Fibroblast of skin of back (primary cell): ENCODE results near the gene UBE2L6.
"Not testable (repeated sequence)": the region's sequence is repeated elsewhere in the genome, so short reads cannot be mapped to it uniquely, and the experiment has no call there.

Source experiments
- DNase-seq: peaks from one replicate; pipeline ENCODE4 v3.0.0-alpha.2; 2013

Gene UBE2L6

DNA sequence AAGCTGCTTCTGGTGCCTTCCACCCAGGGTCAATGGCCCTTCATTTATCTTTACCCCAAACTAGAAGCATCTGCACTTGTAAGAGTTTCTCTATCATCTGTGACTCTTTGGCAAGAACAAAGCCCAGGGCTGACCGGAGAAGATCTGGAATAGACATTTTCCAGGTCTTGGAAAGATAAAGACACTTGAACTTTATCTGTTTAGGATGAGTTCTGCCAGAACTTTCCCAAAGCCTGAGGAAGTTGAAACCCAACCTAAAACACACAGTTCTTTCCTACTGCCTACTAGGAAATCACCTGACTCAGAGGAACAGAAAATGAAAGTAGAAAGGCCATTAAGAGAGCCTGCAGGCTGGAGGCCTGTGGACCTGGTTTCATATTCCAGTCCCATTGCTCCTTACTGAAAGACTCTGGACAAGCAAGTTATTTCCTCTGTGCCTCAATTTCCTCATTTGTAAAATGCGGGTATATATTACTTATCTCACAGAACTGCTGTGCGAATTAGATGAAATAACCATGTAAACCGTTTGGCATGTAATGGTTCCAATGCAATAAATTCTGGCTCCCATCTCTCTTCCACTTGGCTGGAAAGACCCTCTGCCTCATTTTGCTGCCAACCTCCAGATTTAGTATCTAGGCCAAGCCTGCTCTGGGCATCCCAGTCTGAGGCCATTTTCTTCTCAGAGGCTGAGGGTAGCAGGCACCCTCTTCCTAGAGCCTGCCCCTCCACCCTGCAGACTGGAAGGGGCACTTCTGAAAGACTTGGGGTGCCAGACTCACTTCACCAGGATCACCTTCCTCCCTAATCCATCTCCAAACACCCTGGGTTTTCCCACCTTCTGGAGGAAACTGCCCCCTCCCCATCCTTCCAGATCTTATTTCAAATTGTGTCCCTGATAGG lies 1.2 kb downstream of the UBE2L6 start:
- DNase-seq: no peak

DNA sequence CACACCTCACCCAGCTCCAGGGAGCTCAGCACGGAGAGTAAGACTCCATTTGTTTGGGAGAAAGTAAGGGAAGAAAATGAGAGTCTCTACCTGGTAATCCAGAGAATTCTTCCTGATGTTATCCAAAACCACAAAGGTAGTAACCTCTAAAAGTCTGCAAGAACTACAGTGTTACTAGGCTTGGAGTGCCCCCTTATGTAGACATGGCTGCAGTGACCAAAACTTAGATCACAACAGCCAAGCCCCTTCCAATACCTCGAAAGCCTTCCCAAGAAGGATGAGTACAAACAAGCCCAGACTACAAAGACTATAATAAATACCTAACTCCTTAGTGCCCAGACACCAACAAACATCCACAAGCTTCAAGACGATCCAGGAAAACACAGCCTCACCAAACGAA lies 4.9 kb downstream of the UBE2L6 start:
- DNase-seq: no peak

DNA sequence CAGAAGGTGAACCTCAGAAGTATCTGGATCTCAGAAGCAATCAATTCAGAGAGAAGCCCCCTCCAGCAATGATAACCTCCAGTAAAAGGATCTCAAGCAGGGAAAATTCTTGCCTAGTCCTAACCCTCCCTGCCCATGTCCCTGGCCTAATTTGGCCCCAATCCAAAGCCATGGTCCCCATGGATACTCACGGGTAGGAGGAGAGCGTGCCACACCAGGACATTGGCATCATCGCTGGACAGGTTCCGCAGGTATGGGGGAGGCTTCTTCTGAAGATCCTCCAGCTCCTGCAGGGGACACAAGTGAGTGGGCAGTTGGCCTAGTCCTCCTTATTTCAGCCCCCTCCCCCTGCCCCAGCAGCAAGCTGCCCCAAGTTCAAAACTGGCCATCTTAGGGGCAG lies 7.3 kb downstream of the UBE2L6 start:
- DNase-seq: no peak

DNA sequence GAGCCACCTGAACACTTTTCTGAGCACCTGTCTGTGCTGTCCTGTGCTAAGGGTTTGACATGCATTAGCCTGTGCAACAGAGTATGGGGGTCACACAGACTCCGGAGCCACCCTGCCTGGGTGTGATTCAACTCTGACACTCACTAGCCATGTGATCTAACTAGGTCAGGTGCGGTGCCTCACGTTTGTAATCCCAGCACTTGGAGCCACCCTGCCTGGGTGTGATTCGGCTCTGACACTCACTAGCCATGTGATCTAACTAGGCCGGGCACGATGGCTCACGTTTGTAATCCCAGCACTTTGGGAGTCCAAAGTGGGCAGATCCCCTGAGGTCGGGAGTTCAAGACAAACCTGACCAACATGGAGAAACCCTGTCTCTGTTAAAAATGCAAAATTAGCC lies 11.4 kb downstream of the UBE2L6 start:
- no peak for DNase-seq

DNA sequence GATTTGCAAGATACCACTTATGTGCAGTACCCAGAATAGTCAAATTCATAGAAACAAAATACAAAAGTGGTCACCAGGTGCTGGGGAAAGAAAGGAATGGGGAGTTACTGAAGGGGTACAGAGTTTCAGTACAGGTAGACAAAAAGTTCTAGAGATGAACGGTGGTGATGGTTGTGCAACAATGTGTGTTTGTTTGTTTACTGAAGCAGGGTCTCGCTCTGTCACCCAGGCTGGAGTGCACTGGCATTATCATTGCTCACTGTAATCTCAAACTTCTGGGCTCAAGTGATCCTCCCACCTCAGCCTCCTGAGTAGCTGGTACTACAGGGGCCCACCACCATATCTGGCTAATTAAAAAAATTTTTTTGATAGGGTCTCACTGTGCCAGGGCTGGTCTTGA lies 12.1 kb downstream of the UBE2L6 start:
- no peak for DNase-seq

DNA sequence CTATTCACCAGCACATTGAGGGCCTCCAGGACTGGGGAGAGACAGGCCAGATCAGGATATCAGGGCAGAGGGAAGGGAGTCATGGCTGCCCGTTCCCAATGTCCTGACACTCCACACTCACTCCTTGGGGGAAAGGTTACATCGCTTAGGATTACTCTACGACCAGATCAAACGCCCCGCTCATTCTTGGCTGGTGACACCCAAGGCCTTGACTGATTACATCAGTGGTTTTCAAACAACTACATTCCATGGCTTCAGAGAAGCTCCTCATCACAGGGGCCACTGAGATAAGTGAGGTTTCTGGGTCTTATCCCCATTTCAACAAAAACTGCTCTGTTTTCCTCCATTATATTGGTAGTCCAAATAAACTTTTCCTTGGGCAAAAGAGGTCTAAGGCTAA lies 15.0 kb downstream of the UBE2L6 start:
- no peak for DNase-seq

DNA sequence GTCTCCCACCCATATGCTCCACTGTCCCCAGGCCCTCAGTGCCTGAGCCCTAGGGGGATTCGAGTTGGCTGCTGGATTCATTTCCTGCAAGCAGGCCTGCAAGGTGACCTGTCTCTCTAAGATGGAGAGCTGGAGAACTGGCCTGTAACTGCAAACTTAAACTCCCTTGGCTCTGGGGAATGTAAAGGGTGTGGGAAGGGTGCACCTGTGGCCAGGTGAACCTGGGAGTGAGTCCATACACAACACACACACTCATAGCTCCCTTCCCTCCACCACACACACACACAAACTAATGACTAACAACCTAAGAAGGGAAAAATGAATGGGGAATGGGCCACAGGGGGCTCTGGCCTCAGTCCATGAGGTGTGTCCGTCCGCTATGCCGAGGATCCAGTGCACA lies 15.5 kb downstream of the UBE2L6 start:
- DNase-seq: no peak

DNA sequence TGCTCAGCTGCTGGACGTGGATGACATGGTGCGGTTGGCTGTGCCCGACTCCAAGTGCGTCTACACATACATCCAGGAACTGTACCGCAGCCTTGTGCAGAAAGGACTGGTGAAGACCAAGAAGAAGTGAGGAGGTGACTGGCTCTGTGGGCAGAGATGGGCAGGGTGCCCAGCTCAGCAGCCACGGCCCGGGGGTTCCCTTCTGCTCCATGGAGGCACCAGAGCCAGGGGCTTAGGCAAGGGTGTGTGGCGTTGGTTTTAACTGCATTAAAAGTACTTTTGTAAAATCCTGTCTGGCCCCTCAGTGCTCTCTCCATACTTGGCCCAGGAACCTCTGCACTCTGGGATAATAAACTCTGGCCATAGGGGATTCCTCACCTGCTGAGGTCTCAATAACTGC lies 17.5 kb downstream of the UBE2L6 start:
- no peak for DNase-seq

DNA sequence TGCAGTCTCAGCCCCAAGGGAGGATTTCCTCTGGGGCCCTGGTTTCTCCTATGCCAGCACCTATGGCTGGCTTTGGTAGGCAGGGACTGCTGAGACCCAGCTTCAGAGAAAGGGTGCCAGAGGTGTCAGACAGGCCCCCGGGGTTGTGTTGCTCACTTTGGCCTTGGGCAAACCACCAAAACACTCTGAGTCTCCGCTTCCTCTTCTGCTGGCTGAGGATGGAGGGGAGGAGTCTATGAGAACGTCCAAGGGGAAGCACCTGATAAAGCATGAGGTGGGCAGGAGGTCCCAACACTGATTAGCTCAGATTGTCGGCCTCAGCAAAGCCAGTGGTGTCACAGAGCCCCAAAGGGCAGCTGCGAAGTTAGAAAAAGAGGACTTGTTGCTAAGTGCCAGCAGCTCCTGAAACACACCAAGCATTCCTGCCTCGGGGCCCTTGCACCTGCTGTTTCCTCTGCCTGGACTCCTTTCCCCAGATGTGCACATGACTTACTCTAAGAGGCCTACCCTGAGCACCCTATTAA lies 19.6 kb downstream of the UBE2L6 start:
- DNase-seq: no peak

DNA sequence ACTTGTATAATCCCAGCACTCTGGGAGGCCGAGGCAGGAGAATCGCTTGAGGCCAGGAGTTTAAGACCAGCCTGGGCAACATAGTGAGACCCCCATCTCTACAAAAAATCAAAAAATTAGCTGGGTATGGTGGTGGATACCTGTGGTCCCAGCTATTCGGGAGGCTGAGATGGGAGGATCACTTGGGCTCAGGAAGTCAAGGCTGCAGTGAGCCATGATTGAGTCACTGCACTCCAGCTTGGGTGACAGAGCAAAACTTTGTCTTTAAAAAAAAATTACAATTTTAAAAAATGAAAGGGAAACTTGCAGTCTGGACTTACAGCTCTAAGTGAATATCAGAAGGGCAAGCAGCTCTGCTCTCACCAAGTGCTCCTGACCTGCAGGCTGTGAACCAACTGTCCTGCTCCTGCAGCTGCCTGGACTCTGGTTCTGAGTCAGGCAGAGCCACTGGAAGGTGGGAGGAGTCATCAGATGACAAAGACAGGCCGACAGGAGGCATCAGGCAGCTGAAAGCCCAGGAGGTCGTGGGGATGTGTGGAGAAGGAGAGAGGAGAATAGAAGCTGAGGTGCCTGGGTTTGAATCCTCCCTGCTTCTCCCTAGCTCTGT lies 20.5 kb downstream of the UBE2L6 start:
- peak; percentile 38 for DNase-seq

DNA sequence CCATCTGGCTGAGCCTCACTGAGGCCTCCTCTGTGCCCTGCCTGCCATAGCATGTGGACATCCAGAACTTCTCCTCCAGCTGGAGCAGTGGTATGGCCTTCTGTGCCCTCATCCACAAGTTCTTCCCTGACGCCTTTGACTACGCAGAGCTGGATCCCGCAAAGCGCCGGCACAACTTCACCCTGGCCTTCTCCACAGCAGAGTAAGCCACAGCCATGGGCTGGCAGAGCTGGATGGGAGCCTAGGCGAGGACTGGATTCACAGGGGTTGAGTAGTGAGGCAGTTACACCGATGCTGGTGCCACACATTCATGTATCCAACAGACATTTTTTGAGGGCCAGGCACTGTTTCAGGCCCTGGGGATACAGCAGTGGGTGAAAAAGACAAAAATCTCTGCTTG lies 21.0 kb downstream of the UBE2L6 start:
- DNase-seq: no peak

DNA sequence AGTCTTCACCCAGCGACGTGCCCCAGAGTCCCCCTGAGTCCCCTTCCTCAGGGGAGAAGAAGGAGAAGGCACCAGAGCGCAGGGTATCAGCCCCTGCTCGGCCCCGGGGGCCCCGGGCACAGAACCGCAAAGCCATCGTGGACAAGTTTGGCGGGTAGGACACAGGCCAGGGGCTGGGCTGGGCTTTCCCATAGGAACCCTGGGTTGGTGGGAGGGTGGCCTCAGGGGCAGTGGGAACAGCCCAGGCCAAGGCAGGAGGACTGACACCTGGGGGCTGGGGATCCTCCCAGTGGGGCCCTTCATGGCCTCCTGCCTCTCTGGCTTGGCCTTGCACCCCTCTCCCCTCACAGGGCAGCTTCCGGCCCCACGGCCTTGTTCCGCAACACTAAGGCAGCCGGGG lies 21.6 kb downstream of the UBE2L6 start:
- DNase-seq: no peak

DNA sequence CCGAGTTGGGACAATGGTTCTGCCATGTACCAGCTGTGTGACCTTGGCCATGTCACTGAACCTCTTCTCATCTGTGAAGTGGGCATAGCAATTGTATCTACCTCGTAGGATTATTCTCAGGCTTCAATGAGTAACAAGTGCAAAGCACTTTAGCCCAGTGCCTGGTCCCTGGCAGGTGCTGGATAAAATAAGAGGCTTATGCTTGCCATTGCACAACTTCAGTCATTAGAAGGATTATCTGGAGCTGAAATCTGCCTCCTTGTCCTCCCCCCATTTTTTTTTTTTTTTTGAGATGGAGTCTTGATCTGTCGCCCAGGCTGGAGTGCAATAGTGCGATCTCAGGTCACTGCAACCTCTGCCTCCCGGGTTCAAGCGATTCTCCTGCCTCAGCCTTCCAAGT lies 22.9 kb downstream of the UBE2L6 start:
- no peak for DNase-seq

DNA sequence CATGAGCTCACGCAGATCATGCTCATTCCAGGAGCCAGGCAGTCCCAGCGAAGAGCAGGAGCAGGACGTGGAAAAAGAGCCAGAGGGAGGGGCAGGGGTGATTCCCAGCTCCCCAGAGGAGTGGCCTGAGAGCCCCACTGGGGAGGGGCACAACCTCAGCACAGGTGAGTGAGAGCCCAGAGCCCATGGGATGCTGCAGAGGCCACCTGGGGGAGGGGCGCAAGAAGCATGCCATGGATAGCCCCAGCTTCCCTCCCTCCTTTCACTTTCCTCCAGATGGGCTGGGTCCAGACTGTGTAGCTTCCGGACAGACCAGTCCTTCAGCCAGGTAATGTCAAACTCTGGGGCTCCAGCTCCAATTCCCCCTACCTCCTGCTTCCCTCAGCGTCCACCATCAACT lies 23.9 kb downstream of the UBE2L6 start:
- DNase-seq: no peak

DNA sequence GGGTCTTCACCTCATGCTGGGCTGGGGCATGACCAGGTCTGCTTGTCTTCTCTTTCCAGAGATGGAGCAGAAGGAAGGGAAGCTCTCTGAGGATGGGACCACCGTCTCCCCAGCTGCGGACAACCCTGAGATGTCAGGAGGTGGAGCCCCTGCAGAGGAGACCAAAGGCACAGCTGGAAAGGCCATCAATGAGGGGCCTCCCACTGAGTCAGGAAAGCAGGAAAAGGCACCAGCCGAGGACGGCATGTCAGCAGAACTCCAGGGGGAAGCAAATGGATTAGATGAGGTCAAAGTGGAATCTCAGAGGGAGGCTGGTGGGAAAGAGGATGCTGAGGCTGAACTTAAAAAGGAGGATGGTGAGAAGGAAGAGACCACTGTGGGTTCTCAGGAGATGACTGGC lies 24.9 kb downstream of the UBE2L6 start:
- no peak for DNase-seq

DNA sequence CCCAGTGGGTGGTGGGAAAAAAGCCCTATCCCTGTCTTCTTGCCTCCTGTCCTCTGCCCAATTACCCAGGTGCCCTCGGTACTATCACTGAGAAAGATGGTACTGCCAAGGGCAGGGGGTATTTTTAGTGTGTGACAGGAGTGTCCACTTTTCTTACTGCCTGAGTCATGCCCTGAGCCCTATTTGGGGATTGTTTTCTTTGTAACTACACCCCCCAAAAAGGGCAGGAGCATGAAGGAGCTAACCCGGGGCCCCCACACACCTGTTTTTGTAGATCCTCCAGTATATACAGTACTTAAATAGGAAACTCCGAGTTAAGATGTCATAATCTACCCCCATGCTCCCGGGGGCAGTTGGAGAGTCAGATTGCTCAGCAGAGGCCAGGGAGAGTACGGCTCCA lies 26.3 kb downstream of the UBE2L6 start:
- DNase-seq: no peak

DNA sequence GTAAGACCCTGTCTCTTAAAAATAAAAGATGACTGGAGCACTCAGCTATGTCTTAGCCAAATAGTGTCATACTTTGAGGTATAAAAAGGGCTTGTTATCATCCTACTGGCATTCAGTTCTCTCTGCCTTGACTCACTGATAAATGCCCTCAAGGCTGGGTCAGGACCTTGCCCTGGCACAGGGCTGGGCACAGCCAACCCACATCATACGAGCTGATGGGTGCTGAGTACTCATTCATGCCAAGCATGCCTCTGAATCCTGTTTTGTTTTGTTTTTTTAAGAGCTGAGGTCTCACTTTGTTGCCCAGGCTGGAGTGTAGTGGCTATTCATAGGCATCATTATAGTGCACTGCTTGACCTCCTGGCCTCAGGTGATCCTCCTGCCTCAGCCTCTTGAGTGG lies 28.1 kb downstream of the UBE2L6 start:
- peak; percentile 18 for DNase-seq

DNA sequence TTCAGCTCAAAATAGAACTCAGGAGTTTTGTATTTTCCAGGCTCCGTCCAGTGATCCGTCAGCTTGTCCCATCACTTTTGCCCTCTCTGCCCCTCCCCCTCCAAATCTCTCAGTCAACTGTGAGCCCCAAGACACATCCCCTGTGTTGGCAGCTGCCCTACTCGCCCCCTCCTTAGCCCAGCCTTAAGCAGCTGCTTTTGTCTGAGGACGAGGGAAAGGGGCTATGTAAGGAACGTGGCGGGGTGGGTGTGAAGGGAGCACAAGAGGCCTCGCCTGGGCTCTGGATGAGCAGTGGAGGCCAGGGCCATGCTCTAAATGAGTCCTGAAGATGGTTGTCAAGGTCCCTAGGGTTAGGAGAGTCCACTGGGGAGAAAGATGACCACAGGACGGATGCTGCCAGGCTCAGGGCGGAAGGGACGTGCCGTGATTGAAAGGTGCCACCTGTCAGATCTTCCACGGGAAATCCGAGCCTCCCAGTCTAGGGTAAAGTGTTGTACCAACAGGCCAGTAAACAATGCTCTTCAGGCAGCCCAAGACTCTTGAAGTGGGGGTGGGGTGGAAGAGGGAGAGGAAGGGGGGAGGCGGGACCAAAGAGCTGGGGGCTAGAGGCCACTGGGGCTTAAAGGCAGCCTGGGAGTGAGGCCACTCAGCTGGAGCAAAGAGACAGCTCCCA lies 30.4 kb downstream of the UBE2L6 start, which contains the start of gene SMTNL1:
Gene SMTNL1 (plus strand): TSS at position 649 of the 673 bp plus-strand sequence. CDS start 5,048 bp downstream, outside the sequence.
- no peak for DNase-seq

DNA sequence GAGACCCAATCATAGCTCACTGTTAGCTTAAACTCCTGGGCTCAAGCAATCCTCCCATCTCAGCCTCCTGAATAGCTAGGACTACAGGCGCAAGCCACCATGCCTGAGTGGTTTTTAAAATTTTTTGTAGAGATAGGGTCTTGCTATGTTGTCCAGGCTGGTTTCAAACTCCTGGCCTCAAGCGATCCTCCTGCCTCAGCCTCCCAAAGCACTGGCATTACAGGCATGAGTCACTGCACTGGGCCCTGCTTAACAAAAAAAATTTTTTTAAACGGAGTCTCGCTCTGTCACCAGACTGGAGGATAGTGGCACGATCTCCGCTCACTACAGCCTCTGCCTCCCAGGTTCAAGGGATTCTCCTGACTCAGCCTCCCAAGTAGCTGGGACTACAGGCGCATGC lies 33.0 kb downstream of the UBE2L6 start:
- not testable (repeated sequence) for DNase-seq

DNA sequence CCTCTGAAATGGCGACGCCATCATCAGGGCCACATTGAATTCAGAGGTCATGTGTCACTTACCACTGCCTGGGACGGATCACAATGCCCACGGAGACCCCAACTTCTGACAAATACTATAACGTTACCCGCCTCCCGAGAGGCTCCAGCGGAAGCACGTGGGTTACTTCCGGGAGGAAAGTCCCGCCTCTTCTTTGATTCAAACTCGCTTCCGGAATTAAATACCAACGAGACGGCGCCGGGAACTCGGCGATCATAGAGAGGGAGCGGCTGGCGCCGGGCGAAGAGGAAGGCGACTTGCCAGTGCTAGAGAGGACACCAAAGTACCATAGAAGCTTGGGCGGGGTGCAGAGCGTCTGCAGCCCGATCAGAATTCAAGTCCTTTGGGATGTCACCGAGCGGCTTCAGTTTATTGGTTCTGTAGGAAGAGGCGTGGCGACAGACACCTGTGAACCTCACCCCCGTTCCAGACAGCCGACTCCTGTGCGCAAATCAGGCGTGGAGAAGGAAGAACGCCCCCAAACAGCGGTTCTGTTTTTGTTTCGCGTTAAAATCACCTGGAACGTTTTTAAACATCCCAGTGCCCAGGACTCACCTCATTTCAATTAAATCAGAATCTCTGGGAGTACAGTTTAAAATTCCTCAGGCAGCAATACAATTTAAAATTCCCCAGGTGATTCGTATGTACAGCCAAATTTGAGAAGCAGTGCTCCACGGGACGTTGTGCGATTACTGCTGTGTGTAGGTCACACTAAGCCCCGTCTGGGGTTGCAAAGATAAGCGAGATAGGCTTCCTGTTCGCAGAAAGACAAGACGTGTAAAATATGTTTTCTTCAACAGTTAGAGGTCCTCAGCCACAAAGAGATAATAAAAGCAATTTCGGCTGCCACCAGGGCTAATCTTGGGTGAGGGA lies 36.6 kb downstream of the UBE2L6 start, which contains the start of gene TIMM10:
Gene TIMM10 (minus strand): TSS at position 159 of the 912 bp plus-strand sequence. CDS start 565 bp downstream, outside the sequence.
- peak; percentile 97 for DNase-seq

DNA sequence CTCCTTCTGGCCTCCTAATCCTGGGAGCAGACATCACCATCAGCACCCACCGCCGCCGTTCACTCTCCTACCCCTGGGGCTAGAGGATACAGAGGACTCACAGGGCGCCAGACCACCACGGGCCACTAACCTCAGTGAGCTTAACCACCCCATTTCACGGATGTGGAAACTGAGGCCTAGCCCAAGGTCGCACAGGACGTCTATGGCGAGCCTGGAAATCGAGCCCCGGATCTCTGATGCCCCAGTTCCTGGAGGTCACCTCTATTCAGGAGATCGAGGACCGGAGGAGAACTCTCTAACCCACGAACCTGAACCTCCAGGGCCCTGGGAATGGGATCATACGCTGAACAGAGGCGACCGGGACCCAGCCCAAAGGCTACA lies 37.3 kb downstream of the UBE2L6 start:
- DNase-seq: no peak

DNA sequence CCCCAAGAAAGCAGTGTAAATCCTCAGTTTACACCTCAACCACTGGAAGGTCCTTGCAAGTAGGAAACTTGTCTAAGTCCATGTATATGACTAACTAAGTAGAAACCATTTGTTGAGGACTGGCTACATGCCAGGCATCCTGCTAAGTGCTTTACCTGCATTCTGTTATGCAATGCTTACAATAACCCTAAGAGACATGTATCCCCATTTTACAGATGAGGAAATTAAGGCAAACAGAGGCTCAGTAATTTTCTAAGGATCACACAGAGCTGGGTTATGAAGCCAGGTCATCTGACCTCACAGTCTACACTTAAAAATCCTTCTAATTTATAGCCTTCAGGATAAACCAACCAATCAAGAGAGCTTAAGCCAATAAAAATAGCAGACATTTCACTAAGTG lies 38.5 kb downstream of the UBE2L6 start:
- DNase-seq: no peak
